Breast epithelium (tissue), 3 donors: Measurements from ENCODE around the gene KCNIP1.

Experiments used
- POLR2A ChIP-seq: fragments of 450-650 bp; IDR thresholded peaks from one replicate; pipeline ENCODE4 v1.6.1; 2016; ENCODE audit warnings: antibody characterized with exemption, mild to moderate bottlenecking, moderate library complexity
- POLR2AphosphoS5 ChIP-seq, 3 donors: sonication (generic); formaldehyde crosslinking; IDR thresholded peaks; one replicate each; pipeline ENCODE4 v1.6.1; 2017; ENCODE audit warnings: antibody characterized with exemption in 3 of 3
- TF ChIP-seq, protein P1 (sequence below), 3 donors: fragments of 450-650 bp; IDR thresholded peaks; one replicate each; pipeline ENCODE4 v1.5.1; 2016 to 2017; ENCODE audit warnings: antibody characterized with exemption in 3 of 3, mild to moderate bottlenecking in 3 of 3, moderate library complexity in 3 of 3

DNA sequence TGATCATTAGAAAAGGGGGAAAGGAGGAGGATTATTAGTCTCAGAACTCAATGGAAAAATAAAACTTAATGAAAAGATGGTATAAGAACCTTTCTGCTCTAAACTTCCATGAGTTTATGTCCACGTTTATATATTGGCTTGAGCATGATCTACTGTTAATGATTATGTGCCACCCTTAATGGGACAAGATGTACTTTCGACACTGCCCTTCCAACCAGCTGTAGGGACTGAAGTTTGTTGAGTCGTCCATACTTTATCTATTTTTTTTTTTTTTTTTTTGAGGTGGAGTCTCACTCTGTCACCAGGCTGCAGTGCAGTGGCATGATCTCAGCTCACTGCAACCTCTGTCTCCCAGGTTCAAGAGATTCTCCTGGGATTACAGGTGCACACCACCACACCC is 254.7 kb downstream of the KCNIP1 start:
- TF ChIP-seq, protein P1, sequence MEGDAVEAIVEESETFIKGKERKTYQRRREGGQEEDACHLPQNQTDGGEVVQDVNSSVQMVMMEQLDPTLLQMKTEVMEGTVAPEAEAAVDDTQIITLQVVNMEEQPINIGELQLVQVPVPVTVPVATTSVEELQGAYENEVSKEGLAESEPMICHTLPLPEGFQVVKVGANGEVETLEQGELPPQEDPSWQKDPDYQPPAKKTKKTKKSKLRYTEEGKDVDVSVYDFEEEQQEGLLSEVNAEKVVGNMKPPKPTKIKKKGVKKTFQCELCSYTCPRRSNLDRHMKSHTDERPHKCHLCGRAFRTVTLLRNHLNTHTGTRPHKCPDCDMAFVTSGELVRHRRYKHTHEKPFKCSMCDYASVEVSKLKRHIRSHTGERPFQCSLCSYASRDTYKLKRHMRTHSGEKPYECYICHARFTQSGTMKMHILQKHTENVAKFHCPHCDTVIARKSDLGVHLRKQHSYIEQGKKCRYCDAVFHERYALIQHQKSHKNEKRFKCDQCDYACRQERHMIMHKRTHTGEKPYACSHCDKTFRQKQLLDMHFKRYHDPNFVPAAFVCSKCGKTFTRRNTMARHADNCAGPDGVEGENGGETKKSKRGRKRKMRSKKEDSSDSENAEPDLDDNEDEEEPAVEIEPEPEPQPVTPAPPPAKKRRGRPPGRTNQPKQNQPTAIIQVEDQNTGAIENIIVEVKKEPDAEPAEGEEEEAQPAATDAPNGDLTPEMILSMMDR (IDR thresholded peaks at IDR 0.05): no peak
- TF ChIP-seq POLR2A (no peak), POLR2AphosphoS5 (IDR thresholded peaks at IDR 0.05) (no peak)
